GM18951 (cell line): Measurements from ENCODE around the gene SLC6A20.

ENCODE experiments used
- POLR2A ChIP-seq: IDR thresholded peaks from 4 replicates; pipeline ENCODE4 v1.6.1; 2011; ENCODE audit warnings: mild to moderate bottlenecking; ENCODE audit not compliant: insufficient read length, insufficient read depth; ENCODE audit errors: extremely low read depth
- in situ Hi-C: fragments of 300-500 bp; cut with MboI; formaldehyde crosslinking; loops from one replicate; pipeline ENCODE4 v1.12.0; 2022; ENCODE audit warnings: low sequenced_read_pairs, mixed read lengths, inconsistent platforms; ENCODE audit not compliant: unreplicated experiment

Gene SLC6A20

GRCh38 chr3:45817831-45818522, 21.6 kb upstream of the SLC6A20 start:
- in situ Hi-C loops, result no loop called here
- TF ChIP-seq POLR2A, result no peak

DNA sequence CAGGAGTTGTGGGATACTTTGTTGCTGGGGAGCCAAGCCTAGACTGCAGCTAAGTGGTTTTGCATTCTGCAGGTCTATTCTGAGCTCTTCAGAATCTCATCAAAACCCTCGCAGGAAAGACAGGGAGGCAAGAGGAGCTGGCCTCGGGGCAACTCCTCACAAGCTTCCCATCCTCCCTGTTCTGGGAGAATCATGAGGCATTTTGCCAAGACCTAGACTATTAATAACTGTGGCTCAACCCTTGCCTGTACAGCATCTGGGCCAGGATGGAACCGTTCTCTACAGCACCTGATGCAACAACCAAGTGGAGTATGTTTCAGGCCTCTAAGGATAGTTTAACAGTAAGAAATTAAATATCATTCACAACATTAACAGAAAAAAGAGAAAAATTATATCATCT, 20.2 kb upstream of the SLC6A20 start:
- in situ Hi-C loops, result no loop called here
- TF ChIP-seq POLR2A, result no peak

GRCh38 chr3:45814322-45814721, 18.0 kb upstream of the SLC6A20 start:
- in situ Hi-C loops, result no loop called here
- no peak for TF ChIP-seq POLR2A

DNA sequence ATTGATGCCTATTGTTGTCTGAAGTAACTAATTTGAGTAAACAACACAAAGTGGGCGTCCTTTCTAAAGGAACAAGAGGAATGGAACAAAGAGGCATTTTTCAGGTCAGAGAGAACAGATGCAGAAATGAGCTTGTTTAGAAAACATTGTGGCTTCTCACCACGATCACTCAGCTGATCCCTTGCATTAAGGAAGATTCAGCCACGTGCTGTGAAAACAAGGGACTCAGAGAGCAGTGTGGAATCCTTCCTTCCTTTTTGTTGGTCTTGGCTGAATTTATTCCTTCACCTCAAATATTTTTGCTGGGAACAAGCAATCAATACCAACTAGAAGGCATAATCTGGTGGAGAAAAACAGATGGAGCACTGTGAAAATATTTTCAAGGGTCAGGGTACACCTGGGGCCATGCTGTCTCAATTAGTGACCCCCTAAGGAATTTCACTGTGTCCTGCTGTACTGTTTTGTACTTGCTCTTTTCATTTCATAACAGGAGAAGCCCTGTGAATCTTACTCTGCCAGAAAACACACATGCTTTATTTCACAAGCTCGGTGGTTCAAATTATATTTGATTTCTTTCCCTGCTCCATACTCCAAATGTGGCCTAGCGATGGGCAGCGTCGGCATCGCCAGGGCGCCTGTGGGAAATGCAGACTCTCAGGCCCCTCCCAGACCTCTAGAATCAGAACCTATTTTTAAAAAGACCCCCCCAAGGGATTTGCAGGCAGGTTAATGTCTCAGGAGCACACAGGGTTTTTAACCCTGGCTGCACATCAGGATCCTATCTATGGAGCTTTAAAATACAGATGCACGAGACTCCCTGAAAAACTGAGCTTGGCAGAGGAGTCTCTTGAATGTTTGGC, 11.6 kb upstream of the SLC6A20 start:
- TF ChIP-seq POLR2A, result no peak
- in situ Hi-C loops, result no loop called here

GRCh38 chr3:45807133-45807532, 10.8 kb upstream of the SLC6A20 start:
- TF ChIP-seq POLR2A, result no peak

GRCh38 chr3:45806072-45806471, 9.7 kb upstream of the SLC6A20 start:
- no peak for TF ChIP-seq POLR2A
- in situ Hi-C loops, result no loop called here

More at GRCh38 chr3:45807133-45807532, 10.8 kb upstream of the SLC6A20 start:
- in situ Hi-C loops, result no loop called here

DNA sequence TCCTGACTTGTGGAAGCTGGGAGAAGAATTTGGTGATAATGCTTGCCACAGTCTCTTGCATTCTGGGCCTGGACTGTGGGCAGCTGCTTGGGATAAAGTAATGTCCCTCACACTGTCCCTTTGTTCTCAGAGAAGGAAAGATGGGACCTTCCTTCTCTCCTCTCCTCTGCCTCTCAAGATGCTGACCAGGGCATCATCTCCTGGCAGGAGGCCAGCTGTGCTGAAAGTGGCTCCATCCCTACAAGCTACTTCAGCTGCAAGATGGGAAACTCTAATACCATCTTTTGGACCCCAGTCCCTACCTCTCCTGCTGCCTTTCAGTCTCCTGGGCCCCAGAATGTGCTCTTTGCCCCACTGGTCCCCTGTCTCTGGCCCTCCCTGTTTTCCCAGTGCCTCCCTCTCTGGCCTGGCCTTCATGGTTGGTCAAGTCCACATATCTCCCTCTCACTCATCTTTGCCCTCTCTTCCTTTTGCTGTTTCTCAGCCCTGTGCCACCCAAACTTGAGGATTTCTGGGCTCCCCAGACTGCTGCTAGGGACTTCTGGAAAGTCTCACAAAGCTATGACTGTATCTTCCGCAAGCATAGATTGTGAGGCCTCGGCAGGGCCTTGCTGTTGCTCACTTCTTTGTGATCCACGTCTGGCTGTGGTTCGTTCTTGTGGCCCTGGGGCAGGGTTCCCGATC, 7.1 kb upstream of the SLC6A20 start:
- in situ Hi-C loops, result no loop called here
- TF ChIP-seq POLR2A, result no peak

- TF ChIP-seq POLR2A, result no peak
- in situ Hi-C loops, result no loop called here
These were observed 5.8 kb upstream of the SLC6A20 start for GRCh38 chr3:45802146-45802545.

DNA sequence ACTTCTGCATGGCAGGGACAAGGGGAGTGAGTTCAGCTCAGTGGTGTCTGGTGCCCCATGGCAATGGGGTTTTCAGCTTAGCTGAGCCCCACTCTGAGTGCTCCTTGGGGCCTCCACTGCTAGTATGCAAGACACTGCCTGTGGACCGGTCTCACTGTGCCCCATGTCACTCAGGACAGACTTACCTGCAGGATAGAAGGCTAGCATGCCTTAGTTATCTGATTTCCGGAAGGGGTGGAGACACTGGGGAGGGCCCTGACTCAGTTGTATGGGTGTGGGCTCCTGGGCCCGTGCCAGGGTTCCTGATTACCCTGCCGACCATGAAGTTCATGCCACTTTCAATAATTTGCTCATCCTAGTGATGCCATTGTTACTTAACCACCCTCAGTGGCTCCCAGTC, 4.3 kb upstream of the SLC6A20 start:
- TF ChIP-seq POLR2A, result no peak
- in situ Hi-C loops, result no loop called here

DNA sequence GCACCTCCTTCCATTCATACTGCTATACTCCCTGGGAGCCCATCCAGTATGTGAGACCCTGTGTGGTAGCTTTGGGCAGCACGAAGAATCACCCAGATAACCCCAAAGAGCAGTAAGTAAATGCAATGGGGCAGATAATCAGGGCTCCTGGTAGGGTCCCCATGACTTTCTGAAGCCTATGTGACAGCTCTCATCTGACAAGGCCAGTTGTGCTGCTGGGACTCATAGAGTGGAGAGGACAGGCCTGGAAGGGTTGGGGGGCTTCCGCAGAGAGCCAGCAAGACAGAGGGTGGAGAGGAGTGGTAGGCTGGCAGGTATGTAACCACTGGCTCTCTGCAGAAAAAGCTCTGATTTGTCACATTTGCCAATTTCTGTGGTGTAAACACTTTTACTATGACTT, 3.2 kb upstream of the SLC6A20 start:
- TF ChIP-seq POLR2A, result no peak
- in situ Hi-C loops, result no loop called here

- in situ Hi-C loops, result no loop called here
- no peak for TF ChIP-seq POLR2A
These were observed 1.7 kb upstream of the SLC6A20 start for GRCh38 chr3:45798034-45798433.

GRCh38 chr3:45796902-45797637, 734 bp upstream of the SLC6A20 start:
- in situ Hi-C loops, result no loop called here
- TF ChIP-seq POLR2A, result no peak

DNA sequence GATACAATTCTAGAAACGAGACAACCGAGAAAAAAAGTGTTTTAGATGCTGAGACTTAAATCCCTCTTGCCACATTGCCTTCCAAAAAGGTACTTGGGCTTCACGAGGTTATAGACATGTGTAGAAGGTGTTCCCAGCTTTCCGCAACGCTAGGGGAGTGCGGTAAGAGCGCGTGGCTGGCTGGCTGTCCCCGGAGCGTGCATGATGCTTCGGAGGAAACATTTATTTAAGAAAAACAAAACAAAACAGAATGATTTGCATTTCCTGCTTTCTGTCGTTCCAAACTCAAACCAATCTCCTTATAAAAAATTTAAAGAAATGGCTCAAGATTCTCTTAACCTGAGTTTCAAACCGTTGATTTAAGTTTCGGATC, 841 bp downstream of the SLC6A20 start:
- in situ Hi-C loops, result no loop called here

More for the DNA sequence above, 841 bp downstream of the SLC6A20 start:
- no peak for TF ChIP-seq POLR2A
